ENCODE measurements around the gene KLF4. TPM values are rescaled to one million over a fixed set of nuclear protein-coding genes. Genes with fewer than 3 reads are reported as not detected.

Gene KLF4
- total and polyA plus RNA-seq, 2 of the 13 experiments (the other 11 are each of a cell fraction or from before 2014, with no cell fraction given) = 0.20 to 0.37 TPM

- no peak overlapping the region for H3K27ac ChIP-seq (ENCODE audit: extremely low read length, insufficient read depth, low read length)
- DNase-seq (ENCODE audit: low spot score) (no peak), FAIRE-seq (no peak), ATAC-seq (no peak)
- intact Hi-C loops (cut with micrococcal nuclease; ENCODE audit: unreplicated experiment) = loop anchor here (5.0 kb wide), 1 partner anchor 583 kb away; no protein-coding TSS in a partner anchor
- no peaks in the 10 kb centered on the region for H4K20me1 ChIP-seq (ENCODE audit: insufficient read depth, low read length)
- 67% methylated on average over 5 of the region's 6 CpGs for WGBS (ENCODE audit: low lambda C conversion rate)
- H3K27me3 ChIP-seq (ENCODE audit: control insufficient read depth in 1 of 2, insufficient read depth in 2 of 2, low read length in 2 of 2) = peaks cover 0 to 4% of the 10 kb centered on the region in 2 experiments; a peak in 1 of 5 replicates
- no peaks in the 10 kb centered on the region for H3K36me3 ChIP-seq (replicated peaks in 1 of 2; ENCODE audit: control insufficient read depth in 1 of 2, insufficient read depth in 2 of 2, low read length in 2 of 2)
- H3K79me2 ChIP-seq (ENCODE audit: insufficient read depth, low read length) = no peaks in the 10 kb centered on the region
- ChIA-PET CTCF (ENCODE audit: low intra/inter-chr PET ratio, low total read pairs) (no interaction called here), POLR2A (no interaction called here)
- no peak overlapping the region for H3K4me3 ChIP-seq (replicated peaks in 1 of 3; ENCODE audit: insufficient read depth in 1 of 3, low read depth in 2 of 3, low read length in 3 of 3)
- H3K4me1 ChIP-seq (ENCODE audit: insufficient read depth, low read length) = peaks cover 7% of the 10 kb centered on the region; the same call in 1 of the 2 replicates
- no peaks in the 10 kb centered on the region for H3K9me3 ChIP-seq (ENCODE audit: low read length)
- H3K4me2 ChIP-seq (ENCODE audit: low read depth, low read length) = no peak overlapping the region
- in situ Hi-C loops (cut with HindIII; ENCODE audit: extremely low pct_ligation_motif_present, low pct_unique_long_range_greater_than_20kb) = no loop called here
- BruUV-seq (replicated peaks) = no TSS peak
- no peak overlapping the region for H2AFZ ChIP-seq (ENCODE audit: low read length)
- TF ChIP-seq ATF7 (IDR thresholded peaks at IDR 0.05) (peak; percentile 15; the same call in 1 of the 2 replicates), ATF7 (CRISPR knock-in tag; IDR thresholded peaks at IDR 0.05) (no peak), ISX (CRISPR knock-in tag; conservative IDR thresholded peaks at IDR 0.05) (no peak)
- no peak overlapping the region for H3K9ac ChIP-seq (ENCODE audit: insufficient read depth, low read depth, low read length)
These were observed 29.2 kb downstream of the KLF4 start for GRCh38 chr9:107460153-107461023.

GRCh38 chr9:107455425-107456135, 34.0 kb downstream of the KLF4 start:
- H3K36me3 ChIP-seq (replicated peaks in 1 of 2; ENCODE audit: control insufficient read depth in 1 of 2, insufficient read depth in 2 of 2, low read length in 2 of 2) = no peaks in the 10 kb centered on the region
- H3K9me3 ChIP-seq (ENCODE audit: low read length) = no peaks in the 10 kb centered on the region
- no TSS peak for BruUV-seq (replicated peaks)
- in situ Hi-C loops (cut with HindIII; ENCODE audit: extremely low pct_ligation_motif_present, low pct_unique_long_range_greater_than_20kb) (no loop called here), intact Hi-C loops (cut with micrococcal nuclease; ENCODE audit: unreplicated experiment) (no loop called here)
- no peaks in the 10 kb centered on the region for H3K79me2 ChIP-seq (ENCODE audit: insufficient read depth, low read length)
- FAIRE-seq = no peak
- no peak for ATAC-seq
- ChIA-PET POLR2A (no interaction called here), CTCF (ENCODE audit: low intra/inter-chr PET ratio, low total read pairs) (no interaction called here)
- H2AFZ ChIP-seq (ENCODE audit: low read length) = no peak overlapping the region
- WGBS (ENCODE audit: low lambda C conversion rate) = 1% methylated on average over 6 of the region's 6 CpGs
- no peaks in the 10 kb centered on the region for H3K4me1 ChIP-seq (ENCODE audit: insufficient read depth, low read length)
- H3K27me3 ChIP-seq (ENCODE audit: control insufficient read depth in 1 of 2, insufficient read depth in 2 of 2, low read length in 2 of 2) = peaks cover 0 to 4% of the 10 kb centered on the region in 2 experiments; a peak in 1 of 5 replicates
- no peaks in the 10 kb centered on the region for H4K20me1 ChIP-seq (ENCODE audit: insufficient read depth, low read length)
- TF ChIP-seq, protein P1, sequence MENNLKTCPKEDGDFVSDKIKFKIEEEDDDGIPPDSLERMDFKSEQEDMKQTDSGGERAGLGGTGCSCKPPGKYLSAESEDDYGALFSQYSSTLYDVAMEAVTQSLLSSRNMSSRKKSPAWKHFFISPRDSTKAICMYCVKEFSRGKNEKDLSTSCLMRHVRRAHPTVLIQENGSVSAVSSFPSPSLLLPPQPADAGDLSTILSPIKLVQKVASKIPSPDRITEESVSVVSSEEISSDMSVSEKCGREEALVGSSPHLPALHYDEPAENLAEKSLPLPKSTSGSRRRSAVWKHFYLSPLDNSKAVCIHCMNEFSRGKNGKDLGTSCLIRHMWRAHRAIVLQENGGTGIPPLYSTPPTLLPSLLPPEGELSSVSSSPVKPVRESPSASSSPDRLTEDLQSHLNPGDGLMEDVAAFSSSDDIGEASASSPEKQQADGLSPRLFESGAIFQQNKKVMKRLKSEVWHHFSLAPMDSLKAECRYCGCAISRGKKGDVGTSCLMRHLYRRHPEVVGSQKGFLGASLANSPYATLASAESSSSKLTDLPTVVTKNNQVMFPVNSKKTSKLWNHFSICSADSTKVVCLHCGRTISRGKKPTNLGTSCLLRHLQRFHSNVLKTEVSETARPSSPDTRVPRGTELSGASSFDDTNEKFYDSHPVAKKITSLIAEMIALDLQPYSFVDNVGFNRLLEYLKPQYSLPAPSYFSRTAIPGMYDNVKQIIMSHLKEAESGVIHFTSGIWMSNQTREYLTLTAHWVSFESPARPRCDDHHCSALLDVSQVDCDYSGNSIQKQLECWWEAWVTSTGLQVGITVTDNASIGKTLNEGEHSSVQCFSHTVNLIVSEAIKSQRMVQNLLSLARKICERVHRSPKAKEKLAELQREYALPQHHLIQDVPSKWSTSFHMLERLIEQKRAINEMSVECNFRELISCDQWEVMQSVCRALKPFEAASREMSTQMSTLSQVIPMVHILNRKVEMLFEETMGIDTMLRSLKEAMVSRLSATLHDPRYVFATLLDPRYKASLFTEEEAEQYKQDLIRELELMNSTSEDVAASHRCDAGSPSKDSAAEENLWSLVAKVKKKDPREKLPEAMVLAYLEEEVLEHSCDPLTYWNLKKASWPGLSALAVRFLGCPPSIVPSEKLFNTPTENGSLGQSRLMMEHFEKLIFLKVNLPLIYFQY (CRISPR knock-in tag; IDR thresholded peaks at IDR 0.05; ENCODE audit: borderline replicate concordance) = no peak
- no peak for TF ChIP-seq HNF4A (CRISPR knock-in tag; IDR thresholded peaks at IDR 0.05)
- no peak for TF ChIP-seq BCL6 (CRISPR knock-in tag; IDR thresholded peaks at IDR 0.05)
- H3K27ac ChIP-seq (ENCODE audit: extremely low read length, insufficient read depth, low read length) = no peak overlapping the region
- no peak overlapping the region for H3K9ac ChIP-seq (ENCODE audit: insufficient read depth, low read depth, low read length)
- DNase-seq (ENCODE audit: low spot score) = no peak
- H3K4me3 ChIP-seq (replicated peaks in 1 of 3; ENCODE audit: insufficient read depth in 1 of 3, low read depth in 2 of 3, low read length in 3 of 3) = no peak overlapping the region
- H3K4me2 ChIP-seq (ENCODE audit: low read depth, low read length) = no peak overlapping the region

Data from HepG2 (cell line).